ENCODE measurements around the gene REG1B.

DNA sequence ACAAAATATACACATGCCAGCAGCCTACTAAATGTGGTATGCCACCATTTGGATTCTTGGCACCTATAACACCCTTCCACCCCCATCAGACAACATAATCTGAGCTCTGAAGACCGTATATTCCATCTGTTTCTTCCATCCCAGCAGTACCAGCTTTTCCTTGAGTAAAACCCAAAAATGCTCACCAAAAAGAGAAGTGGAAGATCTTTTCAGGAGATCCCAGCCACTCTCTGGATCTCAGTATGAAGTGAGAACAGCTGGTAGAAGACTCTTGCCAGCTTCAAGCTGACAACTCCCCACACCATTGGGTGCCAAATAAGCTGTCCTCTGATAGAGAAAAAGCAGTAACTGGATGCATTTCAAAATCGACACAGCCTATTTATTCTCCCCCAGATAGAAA lies 22.6 kb downstream of the REG1B start:
- TF ChIP-seq, protein P1, sequence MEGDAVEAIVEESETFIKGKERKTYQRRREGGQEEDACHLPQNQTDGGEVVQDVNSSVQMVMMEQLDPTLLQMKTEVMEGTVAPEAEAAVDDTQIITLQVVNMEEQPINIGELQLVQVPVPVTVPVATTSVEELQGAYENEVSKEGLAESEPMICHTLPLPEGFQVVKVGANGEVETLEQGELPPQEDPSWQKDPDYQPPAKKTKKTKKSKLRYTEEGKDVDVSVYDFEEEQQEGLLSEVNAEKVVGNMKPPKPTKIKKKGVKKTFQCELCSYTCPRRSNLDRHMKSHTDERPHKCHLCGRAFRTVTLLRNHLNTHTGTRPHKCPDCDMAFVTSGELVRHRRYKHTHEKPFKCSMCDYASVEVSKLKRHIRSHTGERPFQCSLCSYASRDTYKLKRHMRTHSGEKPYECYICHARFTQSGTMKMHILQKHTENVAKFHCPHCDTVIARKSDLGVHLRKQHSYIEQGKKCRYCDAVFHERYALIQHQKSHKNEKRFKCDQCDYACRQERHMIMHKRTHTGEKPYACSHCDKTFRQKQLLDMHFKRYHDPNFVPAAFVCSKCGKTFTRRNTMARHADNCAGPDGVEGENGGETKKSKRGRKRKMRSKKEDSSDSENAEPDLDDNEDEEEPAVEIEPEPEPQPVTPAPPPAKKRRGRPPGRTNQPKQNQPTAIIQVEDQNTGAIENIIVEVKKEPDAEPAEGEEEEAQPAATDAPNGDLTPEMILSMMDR (IDR thresholded peaks at IDR 0.05; ENCODE audit: low read length): no peak
- TF ChIP-seq EZH2phosphoT487 (IDR thresholded peaks at IDR 0.05; ENCODE audit: low read length) (no peak), EZH2 (optimal IDR thresholded peaks at IDR 0.05; ENCODE audit: low read depth, low read length) (no peak)

All from MM.1S (cell line).